Psoas muscle (tissue), 8 donors: Measurements from ENCODE around the gene SENP7. TPM values are rescaled to one million over a fixed set of nuclear protein-coding genes. Genes with fewer than 3 reads are reported as not detected.

Source experiments
- ATAC-seq, 4 donors: fragments of 200-7000 bp; cut with Tn5 transposase; one replicate each; pipeline ENCODE4 v1.9.1; 2020; ENCODE audit warnings: moderate library complexity in 3 of 4, mild to moderate bottlenecking in 2 of 4
- DNase-seq, 2 donors: peaks; one replicate each; pipeline ENCODE4 v3.0.0-alpha.2; 2020
- H3K27ac ChIP-seq: fragments of 200-600 bp; one replicate; pipeline ENCODE4 v1.8.0; 2022
- H3K27me3 ChIP-seq, 3 donors: fragments of 200-600 bp in 1 of 3; one replicate each; pipeline versions ENCODE4 v1.6.1 to v1.8.0; 2013 to 2022; ENCODE audit warnings: low read length in 2 of 3, mild to moderate bottlenecking in 2 of 3, moderate library complexity in 1 of 3; ENCODE audit not compliant: insufficient read depth in 3 of 3
- H3K36me3 ChIP-seq, 2 donors: fragments of 200-600 bp in 1 of 2; one replicate each; pipeline versions ENCODE4 v1.6.1 to v1.8.0; 2013 to 2022; ENCODE audit warnings: low read depth in 1 of 2, mild to moderate bottlenecking in 1 of 2, moderate library complexity in 1 of 2; ENCODE audit not compliant: insufficient read depth in 1 of 2
- H3K4me1 ChIP-seq: fragments of 200-600 bp; one replicate; pipeline ENCODE4 v1.8.0; 2022
- H3K4me3 ChIP-seq: fragments of 200-600 bp; one replicate; pipeline ENCODE4 v1.8.0; 2022; ENCODE audit warnings: mild to moderate bottlenecking
- H3K9me3 ChIP-seq: fragments of 200-600 bp; one replicate; pipeline ENCODE4 v1.8.0; 2022
- WGBS, 3 donors: extraction: QIAGEN DNeasy Blood & Tissue Kit; methylation state at CpG; one replicate each; pipeline versions ENCODE4 v1.1.6 to v1.1.7; 2013; 5-methylcytosine and 5-hydroxymethylcytosine counted together
- intact Hi-C, 2 donors: fragments of 100-400 bp; cut with DNase I; formaldehyde crosslinking; loops; one replicate each; pipeline versions ENCODE4 v1.11.0 to v1.14.2; 2022
- polyA plus RNA-seq, 3 donors: library from polyadenylated mRNA; stranded (reverse); fragments of 200-250 nt; gene quantifications; one replicate each; pipeline ENCODE4 v1.2.3, GENCODE V29; 2013
- total RNA-seq, 4 donors: library from RNA; stranded (reverse); fragmentation: NEBNext Ultra II Directional in 2 of 4; extraction: Animal tissue kit (Norgen Biotek cat#: 25700) in 2 of 4; gene quantifications; one replicate each; pipeline versions ENCODE4 v1.2.1 to v1.2.4, GENCODE V29; 2021 to 2023
- TF ChIP-seq, protein P1 (sequence below): fragments of 200-600 bp; IDR thresholded peaks from one replicate; pipeline ENCODE4 v1.8.0; 2022; ENCODE audit warnings: antibody characterized with exemption
- donor health status: healthy with polysubstance abuse.
- donor health status: DM: no; HTN: no; CAD: no; lungs with moderate emphysema.
- donor health status: Bipolar disorder and iron deficiency.
- donor health status: healthy.
- donor health status: DM: yes; HTN: yes; CAD: no.
- donor health status: DM: no; HTN: no; CAD: no.
- donor health status: DM: no; HTN: no; CAD: no.
- donor health status: DM: yes; HTN: yes; CAD: no.

Gene SENP7
- total and polyA plus RNA-seq, 7 donors: 4.2 to 8.7 (median 7.7) TPM

DNA sequence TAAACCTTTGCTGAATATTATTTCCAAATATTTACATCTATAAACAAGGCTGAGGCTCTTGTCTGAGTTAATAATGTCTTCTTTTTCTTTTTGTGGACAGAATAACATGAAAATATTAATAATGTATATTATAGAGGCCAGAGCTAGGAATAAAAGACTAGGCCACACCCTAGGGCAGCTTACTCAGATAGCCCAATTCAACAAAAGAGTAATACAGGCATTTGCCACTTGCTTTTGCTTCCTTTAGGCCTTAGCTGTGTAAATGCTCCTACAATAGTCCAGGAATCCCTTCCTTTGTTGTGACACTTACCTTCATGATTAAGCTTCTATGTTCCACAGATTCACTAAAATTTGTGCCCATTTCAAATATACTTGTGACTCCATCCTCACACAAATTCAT, 209.2 kb downstream of the SENP7 start:
- intact Hi-C loops: no loop called here
- DNase-seq: no peak
- H3K4me3 ChIP-seq: no peak overlapping the region
- peaks cover 0 to 3% of the 10 kb centered on the region in 2 donors for H3K36me3 ChIP-seq
- H3K27ac ChIP-seq: no peak overlapping the region
- H3K27me3 ChIP-seq: no peaks in the 10 kb centered on the region
- no peaks in the 10 kb centered on the region for H3K4me1 ChIP-seq
- TF ChIP-seq, protein P1, sequence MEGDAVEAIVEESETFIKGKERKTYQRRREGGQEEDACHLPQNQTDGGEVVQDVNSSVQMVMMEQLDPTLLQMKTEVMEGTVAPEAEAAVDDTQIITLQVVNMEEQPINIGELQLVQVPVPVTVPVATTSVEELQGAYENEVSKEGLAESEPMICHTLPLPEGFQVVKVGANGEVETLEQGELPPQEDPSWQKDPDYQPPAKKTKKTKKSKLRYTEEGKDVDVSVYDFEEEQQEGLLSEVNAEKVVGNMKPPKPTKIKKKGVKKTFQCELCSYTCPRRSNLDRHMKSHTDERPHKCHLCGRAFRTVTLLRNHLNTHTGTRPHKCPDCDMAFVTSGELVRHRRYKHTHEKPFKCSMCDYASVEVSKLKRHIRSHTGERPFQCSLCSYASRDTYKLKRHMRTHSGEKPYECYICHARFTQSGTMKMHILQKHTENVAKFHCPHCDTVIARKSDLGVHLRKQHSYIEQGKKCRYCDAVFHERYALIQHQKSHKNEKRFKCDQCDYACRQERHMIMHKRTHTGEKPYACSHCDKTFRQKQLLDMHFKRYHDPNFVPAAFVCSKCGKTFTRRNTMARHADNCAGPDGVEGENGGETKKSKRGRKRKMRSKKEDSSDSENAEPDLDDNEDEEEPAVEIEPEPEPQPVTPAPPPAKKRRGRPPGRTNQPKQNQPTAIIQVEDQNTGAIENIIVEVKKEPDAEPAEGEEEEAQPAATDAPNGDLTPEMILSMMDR: no peak
- H3K9me3 ChIP-seq: peaks cover 7% of the 10 kb centered on the region
- no peak for ATAC-seq

- Histone ChIP-seq H3K27ac (no peak overlapping the region), H3K4me1 (no peaks in the 10 kb centered on the region), H3K27me3 (no peaks in the 10 kb centered on the region), H3K4me3 (no peak overlapping the region), H3K9me3 (peaks cover under 1% of the 10 kb centered on the region), H3K36me3 (peaks cover 0 to 3% of the 10 kb centered on the region in 2 donors)
- DNase-seq (no peak), ATAC-seq (no peak)
- TF ChIP-seq, protein P1: no peak
- intact Hi-C loops: no loop called here
- WGBS, 3 donors: 70 to 80% (median 73%) methylated on average over 5 of the region's 5 CpGs
Measured at GRCh38 chr3:101303089-101303731, 209.8 kb downstream of the SENP7 start.

DNA sequence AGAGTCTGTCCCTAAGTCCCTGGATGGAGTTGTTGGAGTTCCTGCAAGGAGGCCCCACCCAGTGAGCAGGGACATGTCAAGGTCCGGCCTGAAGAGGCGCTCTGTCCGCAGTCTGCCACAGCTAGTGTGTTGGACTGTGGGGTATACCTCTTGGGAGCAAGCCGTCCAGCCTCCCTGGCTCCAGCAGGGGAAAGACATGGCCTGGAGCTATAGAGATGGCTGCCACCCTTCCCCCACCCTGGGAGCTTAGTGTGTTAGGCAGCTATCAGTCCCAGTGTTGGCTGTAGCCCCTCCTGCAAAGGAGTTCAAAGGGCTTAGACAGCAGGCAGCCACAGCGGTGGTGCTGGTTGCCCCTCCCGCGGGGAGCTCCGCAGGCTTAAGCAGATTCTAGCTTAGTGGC, 212.9 kb downstream of the SENP7 start:
- no peaks in the 10 kb centered on the region for H3K27me3 ChIP-seq
- DNase-seq (no peak), ATAC-seq (no peak)
- TF ChIP-seq, protein P1: no peak
- H3K9me3 ChIP-seq: no peaks in the 10 kb centered on the region
- intact Hi-C loops: no loop called here
- no peaks in the 10 kb centered on the region for H3K4me1 ChIP-seq
- no peak overlapping the region for H3K27ac ChIP-seq
- H3K36me3 ChIP-seq: peaks cover 0 to 3% of the 10 kb centered on the region in 2 donors
- no peak overlapping the region for H3K4me3 ChIP-seq
- 94 to 98% (median 94%) methylated on average over 8 of the region's 8 CpGs for WGBS, 3 donors

GRCh38 chr3:101292027-101292426, 221.0 kb downstream of the SENP7 start:
- TF ChIP-seq, protein P1: no peak
- intact Hi-C loops: no loop called here
- Histone ChIP-seq H3K4me1 (peaks cover 3% of the 10 kb centered on the region), H3K36me3 (no peaks in the 10 kb centered on the region), H3K27ac (no peak overlapping the region), H3K9me3 (no peaks in the 10 kb centered on the region), H3K4me3 (no peak overlapping the region), H3K27me3 (no peaks in the 10 kb centered on the region)
- ATAC-seq: peak in 1 of 4 donors; percentile 49
- DNase-seq: no peak

DNA sequence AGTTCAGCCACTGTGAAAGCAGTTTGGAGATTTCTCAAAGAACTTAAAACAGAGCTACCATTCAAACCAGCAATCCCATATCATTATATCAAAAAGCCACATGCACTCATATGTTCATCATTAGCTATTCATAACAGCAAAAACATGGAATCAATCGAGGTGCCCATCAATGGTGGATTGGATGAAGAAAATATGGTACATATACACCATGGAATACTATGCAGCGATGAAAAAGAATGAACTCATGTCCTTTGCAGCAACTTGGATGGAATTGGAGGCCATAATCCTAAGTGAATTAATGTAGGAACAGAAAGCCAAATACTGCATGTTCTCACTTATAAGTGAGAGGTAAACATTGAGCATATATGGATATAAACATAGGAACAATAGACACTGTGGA, 224.7 kb downstream of the SENP7 start:
- H3K27ac ChIP-seq: no peak overlapping the region
- DNase-seq: no peak
- H3K9me3 ChIP-seq: no peaks in the 10 kb centered on the region
- TF ChIP-seq, protein P1: no peak
- peaks cover 3% of the 10 kb centered on the region for H3K4me1 ChIP-seq
- H3K36me3 ChIP-seq: no peaks in the 10 kb centered on the region
- intact Hi-C loops: no loop called here
- no peaks in the 10 kb centered on the region for H3K27me3 ChIP-seq
- 85 to 90% (median 87%) methylated on average over 2 of the region's 2 CpGs for WGBS, 3 donors
- H3K4me3 ChIP-seq: no peak overlapping the region
- no peak for ATAC-seq
